HG03469 (cell line): Measurements from ENCODE around the gene FGD4.
A peak's percentile ranks its signal among the peaks of the same experiment; 100 is the strongest.
"Not testable (repeated sequence)": the region's sequence is repeated elsewhere in the genome, so short reads cannot be mapped to it uniquely, and the experiment has no call there.

Experiments used
- ATAC-seq: cut with Tn5 transposase; IDR thresholded peaks from one replicate; pipeline ENCODE4 v1.9.1; 2021; ENCODE audit warnings: mild to moderate bottlenecking, moderate library complexity, moderate number of reproducible peaks; ENCODE audit not compliant: unreplicated experiment

FGD4 gene

DNA sequence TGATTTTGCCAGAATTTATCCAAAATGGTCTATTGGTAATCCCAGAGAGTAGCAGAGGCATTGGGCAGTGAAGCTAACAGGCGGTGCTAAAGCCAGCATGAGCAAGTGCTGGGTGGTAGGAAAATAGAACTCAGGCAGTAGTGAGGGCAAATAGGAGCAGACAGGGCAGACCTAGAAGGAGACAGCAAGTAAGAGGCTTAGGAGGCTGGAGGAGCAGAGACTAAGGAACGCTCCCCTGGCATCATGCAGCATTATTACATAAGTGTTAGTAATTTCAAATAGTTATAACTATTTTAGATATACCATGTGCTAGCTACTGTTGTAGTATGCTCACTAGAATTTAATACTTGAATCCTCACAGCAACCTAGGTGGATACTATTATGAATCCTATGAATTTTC is 151.7 kb downstream of the FGD4 start:
- no peak for ATAC-seq

DNA sequence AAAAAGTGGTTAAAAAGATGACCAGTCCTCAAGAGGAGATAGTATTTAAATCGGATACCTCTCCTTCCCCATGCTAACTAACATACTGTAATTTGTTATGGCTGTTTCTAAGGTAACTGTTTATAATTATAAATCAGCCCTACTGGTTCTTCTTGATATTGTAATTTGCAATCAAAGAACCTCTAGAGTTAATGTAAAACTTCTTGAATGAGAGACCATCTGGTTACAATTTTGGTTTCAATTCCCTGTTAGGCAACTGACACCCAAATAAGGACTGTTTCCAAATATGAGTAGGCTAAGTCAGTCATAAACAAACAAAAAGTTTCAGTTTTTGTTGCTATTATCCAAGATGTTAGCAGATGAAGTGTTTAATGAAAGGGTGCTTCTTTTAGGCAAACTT is 159.5 kb downstream of the FGD4 start:
- ATAC-seq, result peak; percentile 91

DNA sequence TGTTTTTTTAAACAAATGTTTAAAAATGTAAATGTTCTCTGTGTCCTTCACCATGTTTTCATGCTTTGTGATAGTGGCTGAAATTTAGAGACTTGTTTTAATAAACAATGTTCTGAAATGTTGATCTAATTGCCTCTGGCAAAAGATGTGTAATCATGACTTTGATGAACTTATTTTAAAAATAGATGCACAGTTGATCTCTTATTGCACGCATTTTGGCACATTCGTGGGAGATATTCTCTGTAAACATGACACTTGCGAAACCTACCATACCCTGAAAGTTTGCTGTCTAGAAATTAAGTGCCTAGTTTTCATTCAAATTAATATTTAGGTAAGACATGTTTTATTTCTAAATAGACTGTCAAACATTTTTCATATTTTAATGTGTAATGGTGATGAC is 160.1 kb downstream of the FGD4 start:
- ATAC-seq, result no peak

DNA sequence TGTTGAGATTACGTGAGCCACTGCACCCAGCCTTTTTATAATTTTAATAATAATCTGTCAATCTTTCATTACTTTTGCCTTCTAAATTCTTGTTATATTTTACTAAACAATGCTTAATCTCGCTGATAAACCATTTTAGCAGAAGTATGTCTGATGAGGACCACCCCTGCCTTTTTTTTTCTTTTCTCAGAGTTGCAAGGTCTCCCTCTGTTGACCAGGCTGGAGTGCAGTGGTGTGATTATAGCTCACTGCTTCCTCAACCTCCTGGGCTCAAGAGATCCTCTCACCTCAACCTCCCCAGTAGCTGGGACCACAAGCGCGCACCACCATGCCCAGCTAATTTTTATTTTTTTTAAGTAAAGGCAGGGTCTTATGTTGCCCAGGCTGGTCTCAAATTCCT is 161.2 kb downstream of the FGD4 start:
- ATAC-seq, result no peak

DNA sequence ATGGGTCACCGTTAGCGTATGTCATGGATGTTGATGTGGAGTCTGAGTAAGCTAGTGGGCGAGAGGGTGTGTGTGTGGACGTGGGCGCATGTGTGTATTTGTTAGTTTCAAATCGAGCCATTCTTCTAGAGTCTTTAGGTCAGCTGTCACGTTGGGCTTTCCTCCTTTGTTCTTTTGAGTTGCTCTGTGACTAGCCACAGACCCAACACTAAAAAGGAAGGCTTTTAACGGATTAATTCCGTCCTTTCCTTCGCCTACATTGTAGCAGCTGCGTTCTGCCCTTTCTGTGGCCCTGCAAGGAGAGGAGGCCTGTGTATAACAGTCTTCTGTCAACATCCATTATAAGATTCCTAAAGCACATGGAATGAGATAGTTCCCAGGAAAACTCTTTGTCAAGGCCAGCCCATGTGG is 162.6 kb downstream of the FGD4 start:
- ATAC-seq, result no peak

DNA sequence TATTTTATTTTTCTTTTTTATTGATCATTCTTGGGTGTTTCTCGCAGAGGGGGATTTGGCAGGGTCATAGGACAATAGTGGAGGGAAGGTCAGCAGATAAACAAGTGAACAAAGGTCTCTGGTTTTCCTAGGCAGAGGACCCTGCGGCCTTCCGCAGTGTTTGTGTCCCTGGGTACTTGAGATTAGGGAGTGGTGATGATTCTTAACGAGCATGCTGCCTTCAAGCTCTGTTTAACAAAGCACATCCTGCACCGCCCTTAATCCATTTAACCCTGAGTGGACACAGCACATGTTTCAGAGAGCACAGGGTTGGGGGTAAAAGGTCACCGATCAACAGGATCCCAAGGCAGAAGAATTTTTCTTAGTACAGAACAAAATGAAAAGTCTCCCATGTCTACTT is 163.1 kb downstream of the FGD4 start:
- ATAC-seq, result not testable (repeated sequence)

DNA sequence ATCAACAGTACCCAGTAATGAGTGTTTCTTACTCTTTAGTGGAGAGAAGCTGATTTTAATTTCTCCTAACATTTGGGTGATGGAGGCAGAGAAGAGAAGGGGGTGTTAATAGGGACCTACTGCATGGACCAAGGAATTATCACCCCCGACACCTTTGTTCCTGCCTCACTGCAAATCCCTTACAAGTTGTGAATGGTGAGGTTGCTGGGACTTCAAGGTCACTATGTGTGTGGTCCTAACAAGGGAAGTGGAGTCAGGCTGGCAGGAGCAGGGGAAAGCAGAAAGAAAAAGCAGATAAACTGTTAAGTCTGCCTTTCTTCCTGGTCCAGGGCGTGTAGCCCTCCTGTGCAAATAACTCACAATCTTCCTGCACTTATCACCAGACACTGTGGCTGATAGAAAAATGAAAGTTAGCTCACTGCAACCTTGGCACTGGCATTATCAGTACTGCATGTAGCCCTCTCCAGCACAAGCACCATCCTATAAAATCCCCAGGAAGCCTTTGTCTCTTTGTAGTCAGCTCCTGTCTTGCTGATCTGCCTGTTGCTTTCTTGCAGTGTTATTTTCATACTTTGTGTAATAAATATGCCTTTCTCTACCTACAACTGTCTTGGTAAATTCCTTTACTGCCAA is 167.4 kb downstream of the FGD4 start:
- no peak for ATAC-seq

DNA sequence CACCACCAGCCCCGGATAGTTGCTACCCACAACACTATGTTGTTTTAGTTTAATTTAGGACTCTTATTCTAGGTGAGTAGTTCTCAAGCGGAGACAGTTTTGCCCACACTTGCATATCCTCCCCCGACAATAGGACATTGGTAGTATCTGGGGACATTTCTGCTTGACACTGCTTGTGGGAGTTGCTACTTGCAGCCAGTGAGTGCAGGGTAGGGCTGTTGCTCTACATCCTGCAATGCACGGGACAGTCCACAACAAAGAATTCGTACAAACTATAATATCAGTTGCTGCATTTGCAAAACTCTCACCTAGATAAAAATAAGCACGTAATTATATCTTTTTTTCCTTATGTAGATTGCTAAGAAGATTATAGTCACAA is 167.9 kb downstream of the FGD4 start:
- no peak for ATAC-seq

DNA sequence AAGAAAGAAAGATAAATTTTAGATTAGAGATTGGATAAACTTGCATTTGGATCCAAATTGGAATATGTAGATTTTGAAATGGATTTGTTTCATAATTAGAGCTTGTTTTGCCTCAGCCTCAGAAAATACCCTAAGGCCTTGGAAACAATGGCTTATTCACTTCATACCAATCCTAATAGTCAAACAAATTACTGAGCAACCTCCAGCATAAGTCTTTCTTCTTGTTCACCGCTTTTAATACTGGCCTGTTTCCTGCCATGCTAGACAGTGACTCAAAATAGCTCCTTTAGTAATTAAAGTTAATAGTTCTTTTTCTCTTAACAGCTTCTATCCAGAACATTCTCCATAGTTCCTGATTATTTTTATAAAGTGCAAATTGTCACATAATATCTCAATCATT is 168.9 kb downstream of the FGD4 start:
- ATAC-seq, result no peak

DNA sequence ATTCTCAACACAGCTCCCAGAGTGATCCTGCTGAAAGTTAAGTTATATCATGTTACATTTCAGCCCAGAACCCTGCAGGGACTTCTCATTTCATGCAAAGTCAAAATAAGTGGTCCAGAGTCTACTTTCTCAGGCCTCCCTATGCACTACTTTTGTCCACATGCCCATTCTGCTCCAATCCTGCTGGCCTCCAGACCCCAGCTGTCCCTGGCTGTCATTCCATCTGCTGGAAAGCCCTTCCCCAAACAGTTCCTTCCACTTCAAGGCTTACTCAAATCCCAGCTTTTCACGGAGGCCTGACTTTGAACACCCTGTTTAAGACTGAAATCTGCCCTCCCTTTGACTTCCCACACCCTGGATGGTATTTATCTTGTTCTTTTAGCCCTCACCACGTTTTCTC is 169.9 kb downstream of the FGD4 start:
- no peak for ATAC-seq

DNA sequence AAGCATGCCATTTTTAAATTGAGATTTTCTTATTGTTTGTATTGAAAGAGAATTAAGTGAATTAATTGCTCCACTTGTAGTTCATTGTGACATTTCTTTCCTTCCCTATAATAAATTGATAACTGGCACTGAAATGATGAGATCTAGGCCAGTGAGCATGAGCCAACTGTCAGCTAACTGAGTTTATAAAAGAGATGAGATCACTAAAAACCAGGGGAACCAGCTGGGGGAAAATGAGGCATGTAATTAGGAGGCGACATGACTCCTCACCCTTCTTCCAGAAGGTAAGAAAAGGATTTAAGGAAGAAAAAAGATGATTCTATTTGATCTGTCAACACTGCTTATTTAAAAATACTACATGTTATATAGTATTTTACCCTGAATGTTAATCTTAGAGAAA is 175.2 kb downstream of the FGD4 start:
- no peak for ATAC-seq

DNA sequence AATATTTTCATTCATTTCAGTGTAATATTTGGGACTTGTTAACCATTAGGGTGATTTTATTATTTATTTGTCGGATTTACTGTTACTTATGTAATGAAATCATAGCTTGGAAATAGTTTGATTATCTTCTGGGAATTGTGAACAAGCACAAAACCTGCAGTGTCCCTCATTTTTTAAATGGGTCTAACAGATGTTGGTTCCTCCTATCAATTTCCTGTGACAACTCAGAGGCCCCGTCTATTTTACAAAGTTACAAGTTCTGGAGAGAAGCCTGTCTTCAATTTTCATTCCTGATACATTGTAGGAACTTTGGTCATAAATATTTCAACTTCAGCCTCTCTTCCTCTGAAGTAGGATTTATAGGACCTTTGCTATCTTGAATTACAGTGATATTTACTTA is 178.0 kb downstream of the FGD4 start:
- ATAC-seq, result no peak

DNA sequence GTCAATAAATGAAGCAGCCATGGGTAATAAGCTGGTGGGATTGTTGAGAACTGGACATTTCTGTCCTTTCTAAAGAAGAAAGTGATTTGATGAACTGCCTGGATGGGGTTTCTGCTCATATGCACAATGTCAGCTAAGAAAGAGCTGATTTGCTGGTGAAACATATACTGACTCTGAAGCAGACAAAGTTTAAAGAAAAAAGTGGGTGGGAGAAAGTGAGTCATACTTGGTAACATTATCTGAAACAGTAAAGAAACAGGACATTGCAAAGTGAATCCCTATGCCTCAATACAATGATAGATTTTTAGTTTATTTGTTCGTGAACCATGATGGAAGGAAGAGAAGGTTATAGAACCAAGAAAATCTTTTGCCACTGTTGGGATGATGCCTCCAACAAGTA is 184.2 kb downstream of the FGD4 start:
- no peak for ATAC-seq

DNA sequence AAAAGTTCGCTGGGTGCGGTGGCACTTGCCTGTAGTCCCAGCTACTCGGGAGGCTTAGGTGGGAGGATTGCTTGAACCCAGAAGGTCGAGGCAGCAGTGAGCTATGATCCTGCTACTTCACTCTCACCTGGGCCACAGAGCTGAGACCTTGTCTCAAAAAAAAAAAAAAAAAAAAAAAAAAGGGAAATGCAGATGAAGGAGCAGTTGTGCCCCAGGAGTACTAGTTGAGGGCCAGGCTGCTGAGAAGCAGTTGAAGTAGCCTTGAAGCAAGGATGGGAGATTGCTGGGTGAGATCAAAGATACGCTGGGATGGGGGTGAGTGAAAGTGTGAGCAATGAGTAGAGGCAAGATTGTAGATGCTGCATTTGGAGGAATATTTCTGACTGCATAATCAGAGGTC is 186.3 kb downstream of the FGD4 start:
- ATAC-seq, result no peak

DNA sequence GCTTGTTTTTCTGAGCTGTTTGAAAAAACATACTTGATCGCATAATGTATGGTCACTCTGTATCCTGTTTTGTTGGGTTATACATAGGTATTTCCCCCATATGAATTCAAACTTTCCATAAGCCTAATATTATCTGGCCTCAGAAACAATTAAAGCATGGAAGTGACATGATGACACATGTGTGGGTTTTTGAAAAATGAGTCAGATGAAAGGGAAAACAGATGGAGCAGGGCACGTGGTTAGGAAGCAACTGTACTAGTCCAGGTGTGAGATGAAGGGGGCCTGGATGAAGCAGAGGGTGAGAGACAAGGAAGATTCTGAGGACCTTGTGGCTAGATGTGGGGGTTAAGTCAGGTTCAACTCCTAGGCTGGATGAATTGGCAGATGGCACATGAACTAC is 187.0 kb downstream of the FGD4 start:
- ATAC-seq, result no peak

DNA sequence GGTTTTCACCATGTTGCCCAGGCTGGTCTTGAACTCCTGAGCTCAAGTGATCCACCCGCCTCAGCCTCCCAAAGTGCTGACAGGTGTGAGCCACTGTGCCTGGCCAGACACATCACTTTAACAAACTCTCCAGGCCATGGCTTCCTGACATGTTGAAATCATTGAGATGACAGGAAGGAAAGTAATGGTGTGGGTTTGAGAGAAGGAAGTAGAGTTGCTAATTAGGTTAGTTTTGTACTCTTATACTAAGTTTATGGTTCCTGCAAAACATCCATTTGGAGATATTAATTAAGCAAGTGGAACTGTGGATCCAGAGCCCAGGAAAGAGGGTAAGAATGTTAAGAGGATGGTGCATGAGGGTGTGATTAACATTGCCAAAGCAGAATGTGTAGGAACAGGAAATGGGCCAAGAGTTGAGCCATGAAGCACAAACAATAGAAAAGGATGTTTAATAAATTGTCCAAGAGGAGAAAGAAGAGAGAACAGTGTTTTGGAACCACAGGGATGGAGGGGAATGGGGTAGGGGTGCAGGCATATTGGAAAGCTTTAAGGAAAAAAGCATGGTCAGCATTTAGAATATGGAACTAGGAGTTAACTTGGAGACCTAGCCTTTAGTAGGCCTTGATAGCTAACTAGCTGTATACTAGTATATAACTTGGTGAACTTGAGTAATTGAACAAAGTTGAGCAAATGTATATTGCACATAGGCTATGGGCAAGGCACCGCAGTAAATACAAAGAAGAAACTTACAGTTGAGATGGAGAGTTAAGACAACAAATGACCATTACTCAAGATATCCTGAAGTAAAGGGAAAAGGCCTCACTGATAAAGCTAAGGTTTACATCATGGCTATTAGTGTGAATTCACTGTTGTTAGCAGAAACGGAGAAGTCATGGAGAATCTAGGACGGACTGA is 188.5 kb downstream of the FGD4 start:
- no peak for ATAC-seq

DNA sequence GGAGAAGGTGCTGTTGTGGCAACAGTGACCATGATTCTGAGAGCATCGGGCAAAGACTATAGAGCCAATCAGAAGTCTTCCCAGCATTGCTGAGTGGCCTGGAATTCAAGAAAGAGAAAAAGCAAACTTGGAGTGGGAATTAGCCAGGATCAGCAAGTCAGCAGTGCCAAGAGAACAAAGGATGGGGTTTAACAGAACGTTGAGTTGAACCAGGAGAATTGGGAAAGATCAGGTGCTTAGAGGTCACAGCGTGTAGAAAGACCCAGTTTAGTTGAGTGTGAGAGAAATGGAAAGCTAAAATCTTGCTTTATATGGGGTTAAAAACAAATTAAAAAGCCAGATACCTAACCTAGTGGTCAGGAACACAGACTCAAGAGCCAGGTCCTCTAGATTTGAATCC is 189.2 kb downstream of the FGD4 start:
- no peak for ATAC-seq

DNA sequence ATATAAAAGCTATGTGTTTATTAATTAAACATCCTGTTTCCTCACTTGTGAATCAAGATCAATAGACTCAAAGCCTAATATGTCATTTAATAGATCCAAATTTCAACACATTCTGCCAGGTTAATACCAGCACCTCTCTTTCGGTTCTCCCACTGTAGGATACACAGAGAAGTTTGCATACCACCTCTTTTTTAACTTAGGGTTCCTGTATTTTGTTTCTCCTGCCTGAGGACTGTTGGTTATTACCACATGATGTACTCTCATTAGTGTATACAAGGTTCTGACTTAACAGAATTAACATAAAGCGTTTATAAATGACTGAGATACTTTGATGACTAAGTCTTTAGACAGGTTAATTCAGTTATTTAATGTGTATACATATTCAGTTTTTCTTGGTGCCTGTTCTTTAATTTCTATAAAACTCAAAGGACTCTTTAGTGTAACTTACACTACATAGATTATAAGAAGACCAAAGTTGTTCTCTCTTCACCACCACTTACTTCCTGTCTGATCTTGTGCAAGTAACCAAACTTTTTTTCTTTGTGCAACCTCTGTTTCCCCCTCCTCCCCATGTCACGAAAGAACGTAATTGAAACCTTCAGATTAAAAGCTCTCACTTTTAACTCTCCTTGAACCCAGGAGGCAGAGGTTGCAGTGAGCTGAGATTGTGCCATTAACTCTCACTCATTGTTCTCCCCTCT is 190.0 kb downstream of the FGD4 start:
- peak; percentile 78 for ATAC-seq

DNA sequence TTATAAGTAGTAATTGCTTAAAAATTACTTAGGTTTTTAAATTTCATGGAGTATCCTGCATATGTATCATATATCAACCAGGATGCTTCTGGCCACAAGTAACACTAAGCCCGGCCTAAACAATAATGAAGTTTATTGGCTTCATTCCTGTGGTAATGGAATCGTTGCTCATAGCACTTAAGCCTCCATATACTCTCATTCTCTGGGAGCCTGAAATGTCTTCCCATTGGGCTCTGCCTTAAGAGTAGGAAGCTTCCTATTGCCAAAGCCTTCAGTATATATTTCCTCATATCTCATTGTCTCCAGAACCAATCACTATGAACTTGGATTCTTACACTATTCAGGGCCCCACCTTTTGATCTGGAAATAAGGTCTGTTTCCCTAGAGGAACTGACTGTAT is 195.9 kb downstream of the FGD4 start:
- ATAC-seq, result no peak

DNA sequence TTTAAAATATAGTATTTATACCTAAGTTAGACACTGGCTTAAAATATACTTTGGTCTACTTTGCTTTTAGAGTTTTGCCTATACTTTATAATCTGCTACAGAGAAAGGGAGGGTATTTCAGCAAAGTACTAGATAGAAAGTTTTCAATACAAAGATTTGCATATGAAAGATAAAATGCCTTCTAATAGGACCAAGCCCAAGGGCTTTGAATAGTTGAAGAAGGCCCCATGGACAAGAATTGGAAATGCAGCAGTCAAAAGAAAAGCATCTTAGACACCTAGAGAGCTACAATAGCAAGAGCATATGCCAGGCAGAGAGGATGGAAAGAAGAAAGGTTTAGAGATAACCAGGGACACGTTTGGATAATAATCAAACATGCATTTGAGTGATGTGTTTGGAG is 196.7 kb downstream of the FGD4 start:
- no peak for ATAC-seq

DNA sequence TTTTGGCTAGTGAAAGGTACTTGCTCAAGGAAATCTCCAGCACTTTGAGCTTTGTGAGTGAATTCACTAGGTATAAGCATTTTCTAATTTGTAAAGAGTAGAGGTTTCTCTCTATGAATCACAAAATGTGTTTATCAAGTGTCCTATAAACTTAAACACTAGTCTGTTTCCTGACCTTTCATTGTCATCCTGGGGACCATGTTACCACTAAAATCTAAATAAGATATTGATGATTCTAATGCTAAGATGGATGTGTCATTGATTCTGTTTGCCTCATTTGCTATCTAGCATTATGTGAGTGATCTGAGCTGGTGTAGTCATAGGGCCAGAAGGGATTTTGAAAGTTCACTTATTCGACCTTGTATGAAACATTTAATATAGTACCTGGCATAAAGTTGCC is 199.3 kb downstream of the FGD4 start:
- ATAC-seq, result no peak

DNA sequence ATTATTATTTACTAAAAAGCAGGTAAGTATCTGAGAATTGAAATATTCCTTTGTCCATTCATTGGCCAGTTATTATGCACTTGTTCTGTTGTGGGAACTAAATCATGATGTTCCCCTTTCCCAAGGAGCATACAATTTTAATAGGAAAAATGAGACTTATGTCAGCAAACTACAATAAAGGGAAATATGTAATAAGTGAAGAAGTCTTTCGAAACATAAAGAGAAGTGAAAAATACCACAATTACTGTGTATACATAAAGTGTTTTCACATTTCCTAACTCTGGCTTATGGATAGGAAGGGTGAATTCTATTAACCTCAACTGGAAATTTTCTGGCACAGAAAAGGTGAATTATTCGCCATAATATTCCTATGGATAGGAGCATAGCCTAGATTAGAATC is 201.3 kb downstream of the FGD4 start:
- no peak for ATAC-seq
